ENCODE results near the gene E2F4. TPM values are rescaled to one million over a fixed set of nuclear protein-coding genes. Genes with fewer than 3 reads are reported as not detected.
A peak's percentile ranks its signal among the peaks of the same experiment; 100 is the strongest.

The E2F4 gene
- total RNA-seq, 2 donors from 2014 or later: 71.8 to 72.8 TPM

GRCh38 chr16:67170168-67170948 lies 21.6 kb upstream of the E2F4 start, which contains the start of gene NOL3:
Gene NOL3, plus strand, starts transcription at chr16:67170538.
- H3K27ac ChIP-seq (ENCODE audit: low read depth, low read length): no peak within 1 kb of the TSS
- TF ChIP-seq, protein P1, sequence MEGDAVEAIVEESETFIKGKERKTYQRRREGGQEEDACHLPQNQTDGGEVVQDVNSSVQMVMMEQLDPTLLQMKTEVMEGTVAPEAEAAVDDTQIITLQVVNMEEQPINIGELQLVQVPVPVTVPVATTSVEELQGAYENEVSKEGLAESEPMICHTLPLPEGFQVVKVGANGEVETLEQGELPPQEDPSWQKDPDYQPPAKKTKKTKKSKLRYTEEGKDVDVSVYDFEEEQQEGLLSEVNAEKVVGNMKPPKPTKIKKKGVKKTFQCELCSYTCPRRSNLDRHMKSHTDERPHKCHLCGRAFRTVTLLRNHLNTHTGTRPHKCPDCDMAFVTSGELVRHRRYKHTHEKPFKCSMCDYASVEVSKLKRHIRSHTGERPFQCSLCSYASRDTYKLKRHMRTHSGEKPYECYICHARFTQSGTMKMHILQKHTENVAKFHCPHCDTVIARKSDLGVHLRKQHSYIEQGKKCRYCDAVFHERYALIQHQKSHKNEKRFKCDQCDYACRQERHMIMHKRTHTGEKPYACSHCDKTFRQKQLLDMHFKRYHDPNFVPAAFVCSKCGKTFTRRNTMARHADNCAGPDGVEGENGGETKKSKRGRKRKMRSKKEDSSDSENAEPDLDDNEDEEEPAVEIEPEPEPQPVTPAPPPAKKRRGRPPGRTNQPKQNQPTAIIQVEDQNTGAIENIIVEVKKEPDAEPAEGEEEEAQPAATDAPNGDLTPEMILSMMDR (conservative IDR thresholded peaks at IDR 0.05): no peak
- Mint-ChIP-seq H3K9me3 (no peaks in the 10 kb centered on the region), H3K36me3 (ENCODE audit: low read depth) (peaks cover 2% of the 10 kb centered on the region), H3K27me3 (ENCODE audit: insufficient read depth) (peaks cover 90% of the 10 kb centered on the region), H3K27ac (peak within 1 kb of the TSS; percentile 86), H3K4me3 (peak within 1 kb of the TSS; percentile 63), H3K4me1 (peaks cover 21% of the 10 kb centered on the region)
- no peaks in the 10 kb centered on the region for H3K9me3 ChIP-seq (ENCODE audit: control insufficient read depth, low read length)
- H3K27me3 ChIP-seq (ENCODE audit: control insufficient read depth, insufficient read depth, low read length, poor library complexity, severe bottlenecking): peaks cover 83% of the 10 kb centered on the region
- H3K4me1 ChIP-seq (ENCODE audit: control insufficient read depth, insufficient read depth, low read length): no peaks in the 10 kb centered on the region
- WGBS, 2 experiments (ENCODE audit: insufficient coverage in 1 of 2, insufficient read length in 1 of 2): 0% methylated on average over 11 to 44 of the region's 50 CpGs
- DNase-seq: peak; percentile 95
- H3K36me3 ChIP-seq (ENCODE audit: control insufficient read depth, insufficient read depth, low read length): no peaks in the 10 kb centered on the region
- peak within 1 kb of the TSS; percentile 34 for H3K9ac ChIP-seq (ENCODE audit: extremely low read depth, low read length, poor library complexity, severe bottlenecking)
- H3K4me3 ChIP-seq (ENCODE audit: low read length): peak within 1 kb of the TSS; percentile 76

GRCh38 chr16:67170949-67171649 lies 20.9 kb upstream of the E2F4 start:
- Histone ChIP-seq H3K4me1 (ENCODE audit: control insufficient read depth, insufficient read depth, low read length) (no peaks in the 10 kb centered on the region), H3K4me3 (ENCODE audit: low read length) (peak overlapping the region; percentile 76), H3K27ac (ENCODE audit: low read depth, low read length) (no peak overlapping the region), H3K36me3 (ENCODE audit: control insufficient read depth, insufficient read depth, low read length) (no peaks in the 10 kb centered on the region), H3K9ac (ENCODE audit: extremely low read depth, low read length, poor library complexity, severe bottlenecking) (no peak overlapping the region), H3K27me3 (ENCODE audit: control insufficient read depth, insufficient read depth, low read length, poor library complexity, severe bottlenecking) (peaks cover 83% of the 10 kb centered on the region), H3K9me3 (ENCODE audit: control insufficient read depth, low read length) (no peaks in the 10 kb centered on the region)
- peak; percentile 65 for DNase-seq
- Mint-ChIP-seq H3K4me1 (peaks cover 21% of the 10 kb centered on the region), H3K4me3 (peak overlapping the region; percentile 63), H3K27ac (peak overlapping the region; percentile 27), H3K27me3 (ENCODE audit: insufficient read depth) (peaks cover 90% of the 10 kb centered on the region), H3K36me3 (ENCODE audit: low read depth) (peaks cover 5% of the 10 kb centered on the region), H3K9me3 (no peaks in the 10 kb centered on the region)
- 49 to 56% methylated on average over 12 to 14 of the region's 14 CpGs for WGBS, 2 experiments (ENCODE audit: insufficient coverage in 1 of 2, insufficient read length in 1 of 2)
- TF ChIP-seq, protein P1 (conservative IDR thresholded peaks at IDR 0.05): no peak

DNA sequence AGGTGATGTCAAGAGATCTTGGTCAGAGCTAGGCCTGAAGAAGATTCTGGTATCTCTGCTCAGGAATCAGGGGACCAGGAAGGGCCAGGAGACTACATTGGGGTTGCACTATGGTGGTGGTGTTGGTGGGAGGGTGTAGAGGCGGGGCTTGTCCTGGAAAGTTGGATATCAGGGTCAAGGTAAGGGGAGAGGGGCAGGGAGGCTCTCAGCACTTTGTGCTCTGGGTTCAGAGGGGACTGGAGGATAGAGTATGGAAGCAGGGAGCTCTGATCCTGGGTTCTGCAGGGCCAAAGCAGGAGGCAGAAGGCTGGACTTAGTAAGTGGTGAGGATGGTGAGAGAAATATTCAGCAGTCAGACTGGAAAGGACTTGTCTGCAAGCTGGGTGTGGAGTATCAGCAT lies 18.6 kb upstream of the E2F4 start:
- Histone ChIP-seq H3K27me3 (ENCODE audit: control insufficient read depth, insufficient read depth, low read length, poor library complexity, severe bottlenecking) (peaks cover 75% of the 10 kb centered on the region), H3K27ac (ENCODE audit: low read depth, low read length) (no peak overlapping the region), H3K4me3 (ENCODE audit: low read length) (peak overlapping the region; percentile 76), H3K4me1 (ENCODE audit: control insufficient read depth, insufficient read depth, low read length) (no peaks in the 10 kb centered on the region), H3K9me3 (ENCODE audit: control insufficient read depth, low read length) (no peaks in the 10 kb centered on the region), H3K36me3 (ENCODE audit: control insufficient read depth, insufficient read depth, low read length) (no peaks in the 10 kb centered on the region), H3K9ac (ENCODE audit: extremely low read depth, low read length, poor library complexity, severe bottlenecking) (no peak overlapping the region)
- H3K36me3 Mint-ChIP-seq (ENCODE audit: low read depth): peaks cover 9% of the 10 kb centered on the region
- no peak overlapping the region for H3K27ac Mint-ChIP-seq
- peaks cover 24% of the 10 kb centered on the region for H3K4me1 Mint-ChIP-seq
- H3K9me3 Mint-ChIP-seq: no peaks in the 10 kb centered on the region
- TF ChIP-seq, protein P1 (conservative IDR thresholded peaks at IDR 0.05): no peak
- H3K4me3 Mint-ChIP-seq: peak overlapping the region; percentile 55
- H3K27me3 Mint-ChIP-seq (ENCODE audit: insufficient read depth): peaks cover 83% of the 10 kb centered on the region
- 85 to 86% methylated on average over 1 of the region's 1 CpG for WGBS, 2 experiments (ENCODE audit: insufficient coverage in 1 of 2, insufficient read length in 1 of 2)
- DNase-seq: peak; percentile 61

Data from endodermal cell (in vitro differentiated cells).